ENCODE results near the gene RPL9. TPM values are rescaled to one million over a fixed set of nuclear protein-coding genes. Genes with fewer than 3 reads are reported as not detected.

RPL9 gene
- total RNA-seq, 1 donor, result 1,596 TPM

DNA sequence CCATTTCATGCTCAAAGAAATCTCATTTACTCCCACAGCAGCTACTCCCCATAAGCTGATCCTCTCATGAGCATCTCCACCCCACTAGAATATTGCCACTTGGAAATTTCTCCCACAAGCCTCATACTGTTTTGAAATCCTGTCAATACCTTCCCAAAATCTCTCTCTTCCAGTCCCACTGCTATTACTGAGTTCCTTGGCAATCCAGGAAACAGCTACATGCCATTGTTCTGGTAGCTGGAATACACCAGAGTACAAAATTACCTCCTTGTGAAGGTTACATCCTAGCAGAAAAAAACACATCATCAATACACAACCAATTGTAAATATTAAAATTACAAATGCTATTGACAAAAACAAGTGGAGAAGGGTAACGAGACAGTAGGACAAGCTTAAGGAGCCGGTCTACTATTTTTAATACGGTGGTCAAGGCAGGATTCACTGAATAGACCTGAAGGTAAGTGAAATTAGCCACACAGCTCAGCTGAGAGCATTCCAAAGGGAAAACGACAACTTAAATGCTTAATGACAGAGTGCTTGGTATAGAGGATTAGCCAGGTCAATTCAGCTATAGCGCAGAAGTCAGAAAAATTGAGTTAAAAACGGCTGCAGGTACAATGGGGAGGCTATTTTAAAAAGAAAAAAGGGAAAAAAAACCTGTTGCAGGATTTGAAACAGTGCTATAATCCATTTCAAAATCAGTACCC is 6.4 kb downstream of the RPL9 start:
- no peak for DNase-seq (ENCODE audit: low read depth)
- TF ChIP-seq, protein P1, sequence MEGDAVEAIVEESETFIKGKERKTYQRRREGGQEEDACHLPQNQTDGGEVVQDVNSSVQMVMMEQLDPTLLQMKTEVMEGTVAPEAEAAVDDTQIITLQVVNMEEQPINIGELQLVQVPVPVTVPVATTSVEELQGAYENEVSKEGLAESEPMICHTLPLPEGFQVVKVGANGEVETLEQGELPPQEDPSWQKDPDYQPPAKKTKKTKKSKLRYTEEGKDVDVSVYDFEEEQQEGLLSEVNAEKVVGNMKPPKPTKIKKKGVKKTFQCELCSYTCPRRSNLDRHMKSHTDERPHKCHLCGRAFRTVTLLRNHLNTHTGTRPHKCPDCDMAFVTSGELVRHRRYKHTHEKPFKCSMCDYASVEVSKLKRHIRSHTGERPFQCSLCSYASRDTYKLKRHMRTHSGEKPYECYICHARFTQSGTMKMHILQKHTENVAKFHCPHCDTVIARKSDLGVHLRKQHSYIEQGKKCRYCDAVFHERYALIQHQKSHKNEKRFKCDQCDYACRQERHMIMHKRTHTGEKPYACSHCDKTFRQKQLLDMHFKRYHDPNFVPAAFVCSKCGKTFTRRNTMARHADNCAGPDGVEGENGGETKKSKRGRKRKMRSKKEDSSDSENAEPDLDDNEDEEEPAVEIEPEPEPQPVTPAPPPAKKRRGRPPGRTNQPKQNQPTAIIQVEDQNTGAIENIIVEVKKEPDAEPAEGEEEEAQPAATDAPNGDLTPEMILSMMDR (IDR thresholded peaks at IDR 0.05; ENCODE audit: insufficient read depth, low read depth, low read length), result no peak
- no peak overlapping the region for H3K4me3 ChIP-seq (ENCODE audit: low read depth, low read length)

DNA sequence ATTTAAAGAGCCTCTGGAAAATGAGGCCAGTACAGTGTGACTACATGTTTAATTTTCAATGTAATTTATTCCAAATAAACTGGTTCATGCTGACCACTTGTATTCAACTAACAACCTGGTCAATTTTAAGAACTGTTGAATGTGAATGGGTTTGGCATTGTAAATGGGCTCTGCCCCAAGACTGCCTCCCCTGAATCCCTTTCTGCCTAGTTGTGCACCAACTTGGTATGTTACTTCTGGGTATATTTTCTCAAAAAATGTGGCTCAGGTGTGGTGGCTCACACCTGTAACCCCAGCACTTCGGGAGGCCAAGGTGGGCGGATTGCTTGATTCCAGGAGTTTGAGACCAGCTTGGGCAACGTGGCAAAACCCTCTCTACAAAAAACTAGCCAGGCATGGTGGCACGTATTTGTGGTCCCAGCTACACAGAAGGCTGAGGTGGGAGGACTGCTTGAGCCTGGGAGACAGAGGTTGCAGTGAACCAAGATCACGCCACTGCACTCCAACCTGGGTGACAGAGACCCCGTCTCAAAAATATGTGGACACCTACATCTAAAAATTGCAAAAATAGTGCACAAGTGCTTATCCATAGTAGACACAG is 7.2 kb downstream of the RPL9 start:
- DNase-seq (ENCODE audit: low read depth), result no peak
- TF ChIP-seq, protein P1 (IDR thresholded peaks at IDR 0.05; ENCODE audit: insufficient read depth, low read depth, low read length), result no peak

DNA sequence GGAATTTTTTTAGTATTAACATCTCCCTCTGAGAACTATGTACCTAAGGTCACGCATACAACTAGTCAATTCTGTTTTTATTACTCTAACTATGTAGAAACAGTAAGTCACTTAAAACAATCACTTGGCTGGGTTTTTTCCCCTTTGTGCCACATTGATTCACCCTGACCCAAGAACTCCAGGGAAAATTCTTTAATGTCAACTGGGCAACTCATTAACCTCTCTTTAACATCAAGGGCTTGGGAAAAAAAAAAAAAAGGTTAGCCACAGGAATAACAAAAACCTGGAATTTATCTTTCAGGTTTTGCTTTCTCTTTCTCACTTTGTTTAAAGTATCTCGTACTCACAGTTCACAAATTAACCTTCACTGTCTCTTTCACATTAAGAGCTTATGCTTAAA is 8.1 kb downstream of the RPL9 start:
- TF ChIP-seq, protein P1 (IDR thresholded peaks at IDR 0.05; ENCODE audit: insufficient read depth, low read depth, low read length), result no peak
- no peak overlapping the region for H3K4me3 ChIP-seq (ENCODE audit: low read depth, low read length)
- no peak for DNase-seq (ENCODE audit: low read depth)

More for the DNA sequence above, 7.2 kb downstream of the RPL9 start:
- H3K4me3 ChIP-seq (ENCODE audit: low read depth, low read length), result no peak overlapping the region

DNA sequence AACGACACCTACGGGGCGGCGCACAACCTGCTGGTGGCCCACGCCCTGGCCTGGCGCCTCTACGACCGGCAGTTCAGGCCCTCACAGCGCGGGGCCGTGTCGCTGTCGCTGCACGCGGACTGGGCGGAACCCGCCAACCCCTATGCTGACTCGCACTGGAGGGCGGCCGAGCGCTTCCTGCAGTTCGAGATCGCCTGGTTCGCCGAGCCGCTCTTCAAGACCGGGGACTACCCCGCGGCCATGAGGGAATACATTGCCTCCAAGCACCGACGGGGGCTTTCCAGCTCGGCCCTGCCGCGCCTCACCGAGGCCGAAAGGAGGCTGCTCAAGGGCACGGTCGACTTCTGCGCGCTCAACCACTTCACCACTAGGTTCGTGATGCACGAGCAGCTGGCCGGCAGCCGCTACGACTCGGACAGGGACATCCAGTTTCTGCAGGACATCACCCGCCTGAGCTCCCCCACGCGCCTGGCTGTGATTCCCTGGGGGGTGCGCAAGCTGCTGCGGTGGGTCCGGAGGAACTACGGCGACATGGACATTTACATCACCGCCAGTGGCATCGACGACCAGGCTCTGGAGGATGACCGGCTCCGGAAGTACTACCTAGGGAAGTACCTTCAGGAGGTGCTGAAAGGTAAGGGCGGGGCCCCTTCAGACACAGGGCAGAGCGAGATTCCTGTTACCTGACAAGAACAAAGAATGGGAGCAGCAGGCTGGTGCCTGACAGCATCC is 11.7 kb downstream of the RPL9 start:
- DNase-seq (ENCODE audit: low read depth), result peak; percentile 58
- TF ChIP-seq, protein P1 (IDR thresholded peaks at IDR 0.05; ENCODE audit: insufficient read depth, low read depth, low read length), result peak; percentile 38
- H3K4me3 ChIP-seq (ENCODE audit: low read depth, low read length), result peak overlapping the region; percentile 45

DNA sequence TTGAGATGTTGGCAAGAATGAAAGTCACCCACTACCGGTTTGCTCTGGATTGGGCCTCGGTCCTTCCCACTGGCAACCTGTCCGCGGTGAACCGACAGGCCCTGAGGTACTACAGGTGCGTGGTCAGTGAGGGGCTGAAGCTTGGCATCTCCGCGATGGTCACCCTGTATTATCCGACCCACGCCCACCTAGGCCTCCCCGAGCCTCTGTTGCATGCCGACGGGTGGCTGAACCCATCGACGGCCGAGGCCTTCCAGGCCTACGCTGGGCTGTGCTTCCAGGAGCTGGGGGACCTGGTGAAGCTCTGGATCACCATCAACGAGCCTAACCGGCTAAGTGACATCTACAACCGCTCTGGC is 12.3 kb downstream of the RPL9 start:
- TF ChIP-seq, protein P1 (IDR thresholded peaks at IDR 0.05; ENCODE audit: insufficient read depth, low read depth, low read length), result no peak
- DNase-seq (ENCODE audit: low read depth), result no peak
- H3K4me3 ChIP-seq (ENCODE audit: low read depth, low read length), result peak overlapping the region; percentile 45

DNA sequence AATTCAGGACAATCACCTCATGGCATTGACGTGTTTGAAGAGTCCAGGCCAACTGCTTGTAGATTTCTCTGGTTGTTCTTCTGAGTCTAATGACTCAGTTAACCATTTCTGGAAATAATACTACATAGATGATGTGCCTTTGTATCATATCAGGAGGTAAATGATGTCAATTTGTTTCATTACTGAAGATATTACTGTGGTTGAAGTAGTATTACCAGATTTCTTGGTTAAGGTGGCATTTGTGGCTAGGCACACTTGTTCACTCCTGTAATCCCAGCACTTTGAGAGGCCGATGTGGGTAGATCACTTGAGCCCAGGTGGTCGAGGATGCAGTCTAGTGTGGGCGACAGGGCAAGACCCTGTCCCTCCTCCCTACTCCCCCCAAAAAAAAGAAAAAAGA is 15.7 kb downstream of the RPL9 start:
- DNase-seq (ENCODE audit: low read depth), result no peak
- TF ChIP-seq, protein P1 (IDR thresholded peaks at IDR 0.05; ENCODE audit: insufficient read depth, low read depth, low read length), result no peak
- no peak overlapping the region for H3K4me3 ChIP-seq (ENCODE audit: low read depth, low read length)
